ENCODE results near the gene OR2V2.
"Not testable (repeated sequence)": the region's sequence is repeated elsewhere in the genome, so short reads cannot be mapped to it uniquely, and the experiment has no call there.

Gene OR2V2

GRCh38 chr5:181145133-181145532 lies 2.3 kb upstream of the OR2V2 start:
- DNase-seq: no peak

GRCh38 chr5:181149355-181149754 lies 2.0 kb downstream of the OR2V2 start:
- no peak for DNase-seq

- no peak for DNase-seq
These were observed 2.7 kb downstream of the OR2V2 start for GRCh38 chr5:181149806-181150733.

GRCh38 chr5:181151146-181151545 lies 3.8 kb downstream of the OR2V2 start:
- no peak for DNase-seq

- DNase-seq: no peak
These were observed 5.0 kb downstream of the OR2V2 start for GRCh38 chr5:181152406-181152805.

GRCh38 chr5:181153814-181154213 lies 6.4 kb downstream of the OR2V2 start:
- peak; percentile 15 to 37 (median 24) for DNase-seq

- no peak for DNase-seq
These were observed 9.4 kb downstream of the OR2V2 start for GRCh38 chr5:181156758-181157157.

GRCh38 chr5:181158869-181159268 lies 11.5 kb downstream of the OR2V2 start:
- DNase-seq: no peak

GRCh38 chr5:181159286-181160151 lies 12.1 kb downstream of the OR2V2 start:
- DNase-seq: peak; percentile 80 to 91 (median 90)

GRCh38 chr5:181160152-181160754 lies 12.9 kb downstream of the OR2V2 start:
- DNase-seq: no peak

- not testable (repeated sequence) for DNase-seq
These were observed 13.6 kb downstream of the OR2V2 start for GRCh38 chr5:181160755-181161533.

- DNase-seq: no peak
These were observed 14.3 kb downstream of the OR2V2 start for GRCh38 chr5:181161534-181162175.

GRCh38 chr5:181163487-181164075 lies 16.2 kb downstream of the OR2V2 start:
- DNase-seq: peak in 3 of 4 experiments; percentile 28 to 52 (median 29)

- DNase-seq: no peak
These were observed 16.9 kb downstream of the OR2V2 start for GRCh38 chr5:181164076-181164952.

GRCh38 chr5:181166812-181167733 lies 19.7 kb downstream of the OR2V2 start:
- no peak for DNase-seq

GRCh38 chr5:181167814-181168488 lies 20.6 kb downstream of the OR2V2 start:
- DNase-seq: peak in 2 of 4 experiments; percentile 17 to 39

GRCh38 chr5:181168595-181169118 lies 21.3 kb downstream of the OR2V2 start:
- DNase-seq: no peak
